Thoracic aorta (tissue), 2 donors: ENCODE results near the gene S100A10. TPM values are rescaled to one million over a fixed set of nuclear protein-coding genes. Genes with fewer than 3 reads are reported as not detected.

Source experiments
- ATAC-seq: fragments of 150-250 bp; one replicate; pipeline ENCODE4 v1.8.0; 2017; ENCODE audit warnings: low read depth; ENCODE audit not compliant: insufficient number of reproducible peaks, low FRiP score
- DNase-seq: peaks from one replicate; pipeline ENCODE4 v3.0.0-alpha.2; 2020; ENCODE audit warnings: low spot score
- H3K27ac ChIP-seq, 2 donors: fragments of 200-600 bp; sonication (generic); 1 replicate in 1 of 2; 2 replicates in 1 of 2; pipeline ENCODE4 v1.5.1; 2016; ENCODE audit warnings: mild to moderate bottlenecking in 2 of 2, moderate library complexity in 2 of 2
- H3K27me3 ChIP-seq: fragments of 200-600 bp; sonication (generic); replicated peaks from 2 replicates; pipeline ENCODE4 v1.6.0; 2016; ENCODE audit warnings: mild to moderate bottlenecking; ENCODE audit not compliant: insufficient read depth
- H3K36me3 ChIP-seq: fragments of 200-600 bp; sonication (generic); one replicate; pipeline ENCODE4 v1.5.1; 2016
- H3K4me1 ChIP-seq, 2 donors: fragments of 200-600 bp; sonication (generic); 1 replicate in 1 of 2; 2 replicates in 1 of 2; pipeline versions ENCODE4 v1.5.1 to v1.6.0; 2016; ENCODE audit warnings: low read depth in 2 of 2, mild to moderate bottlenecking in 1 of 2; ENCODE audit not compliant: control insufficient read depth in 1 of 2
- H3K4me3 ChIP-seq: fragments of 200-600 bp; sonication (generic); 2 replicates; pipeline ENCODE4 v1.5.1; 2016; ENCODE audit warnings: mild to moderate bottlenecking
- H3K9me3 ChIP-seq: fragments of 200-600 bp; sonication (generic); 2 replicates; pipeline ENCODE4 v1.5.1; 2016
- CTCF ChIP-seq: fragments of 200-600 bp; sonication (generic); IDR thresholded peaks from one replicate; pipeline ENCODE4 v1.5.1; 2019; ENCODE audit warnings: antibody characterized with exemption
- total RNA-seq, 2 donors: library from RNA; depleted of rRNA; stranded (reverse); fragments of >200 nt; gene quantifications; one replicate each; pipeline versions ENCODE4 v1.1.0 to v1.2.3, GENCODE V29; 2016

The S100A10 gene
- total RNA-seq, 2 donors from 2014 or later = 47.0 to 107 TPM

GRCh38 chr1:152036267-152037216 is 42.9 kb upstream of the S100A10 start, which contains the start of gene S100A11:
Gene S100A11, minus strand, starts transcription at chr1:152037004. Its CDS starts 89 bp downstream, at chr1:152036915.
- no peak for TF ChIP-seq CTCF

GRCh38 chr1:152035539-152036266 is 42.0 kb upstream of the S100A10 start:
- DNase-seq (no peak), ATAC-seq (no peak)
- Histone ChIP-seq H3K4me1 (peaks cover 9 to 24% of the 10 kb centered on the region in 2 donors), H3K27ac (peak overlapping the region; percentile 91 to 95), H3K27me3 (no peaks in the 10 kb centered on the region), H3K4me3 (peak overlapping the region; percentile 88), H3K9me3 (no peaks in the 10 kb centered on the region), H3K36me3 (peaks cover 28% of the 10 kb centered on the region)
- TF ChIP-seq CTCF = no peak

More at GRCh38 chr1:152036267-152037216, 42.9 kb upstream of the S100A10 start, which contains the start of gene S100A11:
- no peaks in the 10 kb centered on the region for H3K9me3 ChIP-seq
- H3K4me1 ChIP-seq = peaks cover 9 to 24% of the 10 kb centered on the region in 2 donors
- ATAC-seq (peak; percentile 80), DNase-seq (peak; percentile 84)
- no peaks in the 10 kb centered on the region for H3K27me3 ChIP-seq
- H3K27ac ChIP-seq = peak within 1 kb of the TSS; percentile 91 to 95
- peaks cover 22% of the 10 kb centered on the region for H3K36me3 ChIP-seq
- H3K4me3 ChIP-seq = peak within 1 kb of the TSS; percentile 88

GRCh38 chr1:152034654-152035538 is 41.2 kb upstream of the S100A10 start:
- H3K4me3 ChIP-seq = peak overlapping the region; percentile 88
- H3K36me3 ChIP-seq = peaks cover 30% of the 10 kb centered on the region
- no peak for ATAC-seq
- peaks cover 9 to 24% of the 10 kb centered on the region in 2 donors for H3K4me1 ChIP-seq
- H3K9me3 ChIP-seq = no peaks in the 10 kb centered on the region
- peak; percentile 65 for TF ChIP-seq CTCF
- H3K27me3 ChIP-seq = no peaks in the 10 kb centered on the region
- H3K27ac ChIP-seq = peak overlapping the region; percentile 41 to 95
- no peak for DNase-seq

GRCh38 chr1:152034324-152034653 is 40.6 kb upstream of the S100A10 start:
- peak overlapping the region; percentile 88 for H3K4me3 ChIP-seq
- peak overlapping the region; percentile 41 to 95 for H3K27ac ChIP-seq
- H3K36me3 ChIP-seq = peaks cover 30% of the 10 kb centered on the region
- H3K9me3 ChIP-seq = no peaks in the 10 kb centered on the region
- DNase-seq = no peak
- no peaks in the 10 kb centered on the region for H3K27me3 ChIP-seq
- peaks cover 9 to 24% of the 10 kb centered on the region in 2 donors for H3K4me1 ChIP-seq
- ATAC-seq = no peak
- no peak for TF ChIP-seq CTCF
